Measurements from ENCODE around the gene MYO3B. TPM values are rescaled to one million over a fixed set of nuclear protein-coding genes. Genes with fewer than 3 reads are reported as not detected.
"Not testable (repeated sequence)": the region's sequence is repeated elsewhere in the genome, so short reads cannot be mapped to it uniquely, and the experiment has no call there.

MYO3B gene
- total RNA-seq, 1 experiment from 2014 or later: 1.8 TPM

DNA sequence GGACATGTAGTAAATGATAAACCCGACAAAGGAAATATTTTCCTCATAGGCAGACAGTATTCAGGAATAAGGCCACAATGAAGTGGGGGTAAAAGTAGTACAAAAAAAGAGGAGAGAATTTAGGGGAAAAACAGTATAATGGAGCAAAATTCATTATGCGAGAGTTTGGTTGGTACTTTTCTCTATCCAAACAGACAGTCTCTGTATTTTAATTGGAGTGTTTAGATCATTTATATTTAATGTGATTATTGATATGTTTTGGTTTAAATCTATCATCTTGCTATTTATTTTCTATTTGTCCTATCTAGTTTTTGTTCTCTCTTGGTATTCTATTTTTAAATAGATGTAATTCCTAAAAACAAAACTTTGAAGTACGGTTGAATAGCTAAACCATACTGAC lies 366.9 kb downstream of the MYO3B start:
- DNase-seq (ENCODE audit: low read depth, low spot score): no peak
- in situ Hi-C loops (cut with HindIII; ENCODE audit: low pct_unique_long_range_greater_than_20kb, low sequenced_read_pairs): no loop called here

DNA sequence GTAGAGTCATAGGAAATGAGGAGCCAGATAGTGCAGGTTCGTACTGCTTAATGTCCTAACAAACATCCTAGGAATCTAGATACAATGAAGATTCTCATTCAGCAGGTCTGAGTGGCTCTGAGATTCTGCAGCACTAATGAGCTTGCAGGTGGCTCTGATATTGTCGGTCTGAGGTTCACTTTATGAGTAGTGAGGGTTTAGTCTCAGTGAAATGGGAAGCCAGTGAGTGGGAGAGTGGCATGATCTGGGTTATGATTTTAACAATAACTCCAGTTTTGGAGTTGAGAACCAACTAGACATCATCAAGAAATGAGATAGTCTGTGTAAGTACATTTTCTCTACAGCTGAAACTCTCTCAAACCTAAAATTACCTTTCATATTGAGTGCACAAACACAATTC lies 370.4 kb downstream of the MYO3B start:
- in situ Hi-C loops (cut with HindIII; ENCODE audit: low pct_unique_long_range_greater_than_20kb, low sequenced_read_pairs): no loop called here
- DNase-seq (ENCODE audit: low read depth, low spot score): no peak

DNA sequence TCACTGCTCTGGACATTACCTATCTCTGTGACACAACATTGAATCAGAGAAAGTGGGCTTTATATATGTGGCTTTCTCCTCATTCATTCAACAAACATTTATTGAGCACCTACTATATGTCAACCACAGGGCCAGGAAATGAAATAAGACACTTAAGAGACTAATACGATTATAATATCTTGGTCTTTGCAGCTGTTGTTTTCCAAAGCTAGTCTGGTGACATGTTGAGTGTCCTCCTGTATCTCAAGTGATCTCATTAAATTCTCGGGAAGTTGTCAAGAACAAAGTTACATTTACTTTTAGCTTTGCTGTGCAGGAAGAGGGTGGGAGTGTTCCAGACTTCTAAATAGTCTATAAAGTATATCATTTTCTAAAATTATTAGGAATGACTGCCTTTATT lies 372.6 kb downstream of the MYO3B start:
- in situ Hi-C loops (cut with HindIII; ENCODE audit: low pct_unique_long_range_greater_than_20kb, low sequenced_read_pairs): no loop called here
- DNase-seq (ENCODE audit: low read depth, low spot score): no peak

DNA sequence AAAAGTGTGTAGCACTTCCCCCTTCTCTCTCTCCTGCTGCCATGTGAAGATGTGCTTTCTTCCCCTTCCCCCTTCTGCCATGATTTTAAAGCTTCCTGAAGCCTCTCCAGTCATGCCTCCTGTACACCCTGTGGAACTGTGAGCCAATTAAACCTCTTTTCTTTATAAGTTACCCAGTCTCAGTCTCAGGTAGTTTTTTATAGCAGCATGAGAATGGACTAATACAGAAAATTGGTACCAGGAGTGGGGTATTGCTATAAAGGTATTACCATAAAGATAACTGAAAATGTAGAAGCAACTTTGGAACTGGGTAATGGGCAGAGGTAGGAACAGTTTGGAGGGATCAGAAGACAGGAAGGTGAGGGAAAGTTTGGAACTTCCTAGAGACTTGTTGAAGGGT lies 374.0 kb downstream of the MYO3B start:
- in situ Hi-C loops (cut with HindIII; ENCODE audit: low pct_unique_long_range_greater_than_20kb, low sequenced_read_pairs); DNase-seq (ENCODE audit: low read depth, low spot score): not testable (repeated sequence)

DNA sequence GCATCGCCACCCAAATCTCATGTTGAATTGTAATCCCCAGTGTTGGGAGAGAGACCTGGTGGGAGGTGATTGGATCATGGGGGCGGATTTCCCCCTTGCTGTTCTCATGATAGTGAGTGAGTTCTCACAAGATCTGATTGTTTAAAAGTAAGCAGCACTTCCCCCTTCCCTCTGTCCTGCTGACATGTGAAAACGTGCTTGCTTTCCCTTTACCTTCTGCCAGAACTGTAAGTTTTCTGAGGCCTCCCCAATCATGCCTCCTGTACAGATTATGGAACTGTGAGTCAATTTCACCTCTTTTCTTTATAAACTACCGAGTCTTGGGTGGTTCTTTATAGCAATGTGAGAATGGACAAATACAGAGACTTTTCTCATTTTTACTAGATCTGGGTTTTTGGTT lies 375.8 kb downstream of the MYO3B start:
- in situ Hi-C loops (cut with HindIII; ENCODE audit: low pct_unique_long_range_greater_than_20kb, low sequenced_read_pairs): no loop called here
- no peak for DNase-seq (ENCODE audit: low read depth, low spot score)

DNA sequence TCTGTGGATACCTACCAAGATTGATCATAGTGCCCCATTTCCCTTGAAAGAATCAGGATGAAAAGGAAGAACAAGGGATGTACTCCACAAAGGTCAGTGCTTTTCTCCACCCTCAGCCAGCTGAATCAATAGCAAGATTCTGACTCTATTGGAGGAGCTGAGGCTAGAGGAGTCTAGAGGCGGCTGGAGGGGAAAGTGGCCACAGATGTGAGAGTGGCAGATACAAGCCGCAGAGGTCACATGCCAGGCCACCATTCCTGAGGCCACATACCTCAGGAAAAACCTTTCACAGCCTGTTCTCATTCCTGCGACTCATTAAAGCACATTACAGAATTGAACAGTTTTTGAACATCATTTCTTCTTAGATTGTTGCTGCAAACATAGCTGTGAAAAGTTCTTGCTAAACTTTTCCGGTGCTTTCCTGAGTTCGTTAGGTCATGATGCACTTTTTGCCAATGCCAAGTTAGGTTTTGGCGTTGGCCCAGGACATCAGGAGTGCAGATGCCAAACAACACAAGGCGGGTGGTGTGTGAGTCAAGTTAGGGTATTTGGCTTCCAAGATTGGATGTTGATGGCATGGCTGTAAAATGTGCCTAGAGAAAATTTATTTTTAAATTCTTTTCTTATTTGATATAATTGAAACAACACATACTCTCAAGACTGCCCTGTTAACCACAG lies 376.5 kb downstream of the MYO3B start:
- in situ Hi-C loops (cut with HindIII; ENCODE audit: low pct_unique_long_range_greater_than_20kb, low sequenced_read_pairs): no loop called here

DNA sequence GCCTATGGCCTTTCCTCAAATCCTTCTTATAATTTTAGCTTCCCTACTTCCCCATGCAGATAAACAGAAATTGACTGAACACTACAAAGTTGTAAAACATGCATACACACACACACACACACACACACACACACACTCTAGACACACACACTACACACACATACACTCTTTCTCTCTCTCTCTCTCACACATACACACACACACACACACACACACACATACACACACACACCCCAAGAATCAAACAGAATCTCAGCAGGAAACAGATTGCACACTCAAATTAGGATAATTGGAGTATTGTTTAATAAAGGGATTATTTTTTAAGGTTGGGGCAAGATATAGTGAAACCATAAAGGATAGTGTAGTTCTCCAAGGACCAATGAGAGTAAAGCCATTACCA lies 385.0 kb downstream of the MYO3B start:
- in situ Hi-C loops (cut with HindIII; ENCODE audit: low pct_unique_long_range_greater_than_20kb, low sequenced_read_pairs): no loop called here
- no peak for DNase-seq (ENCODE audit: low read depth, low spot score)

More for the DNA sequence above, 376.5 kb downstream of the MYO3B start:
- DNase-seq (ENCODE audit: low read depth, low spot score): peak; percentile 1

DNA sequence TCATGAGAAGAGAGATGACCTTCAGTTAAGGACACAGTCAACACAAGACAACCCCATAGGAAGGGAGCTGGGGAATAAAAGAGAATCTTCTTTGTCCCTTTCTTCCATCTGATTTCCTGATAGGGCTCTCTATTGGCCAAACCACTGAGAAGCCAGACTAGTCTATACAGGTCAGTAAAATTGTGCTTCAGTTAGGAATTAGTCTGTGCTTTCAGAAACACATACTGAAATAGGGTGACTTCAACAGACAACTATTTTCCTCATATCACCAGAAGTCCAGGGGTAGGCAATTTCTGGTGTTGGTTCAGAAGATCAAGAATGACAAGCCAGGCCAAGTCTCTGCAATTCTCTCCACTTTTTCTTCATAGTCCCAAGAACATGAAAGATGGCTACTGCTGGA lies 385.5 kb downstream of the MYO3B start:
- DNase-seq (ENCODE audit: low read depth, low spot score): no peak
- in situ Hi-C loops (cut with HindIII; ENCODE audit: low pct_unique_long_range_greater_than_20kb, low sequenced_read_pairs): no loop called here

DNA sequence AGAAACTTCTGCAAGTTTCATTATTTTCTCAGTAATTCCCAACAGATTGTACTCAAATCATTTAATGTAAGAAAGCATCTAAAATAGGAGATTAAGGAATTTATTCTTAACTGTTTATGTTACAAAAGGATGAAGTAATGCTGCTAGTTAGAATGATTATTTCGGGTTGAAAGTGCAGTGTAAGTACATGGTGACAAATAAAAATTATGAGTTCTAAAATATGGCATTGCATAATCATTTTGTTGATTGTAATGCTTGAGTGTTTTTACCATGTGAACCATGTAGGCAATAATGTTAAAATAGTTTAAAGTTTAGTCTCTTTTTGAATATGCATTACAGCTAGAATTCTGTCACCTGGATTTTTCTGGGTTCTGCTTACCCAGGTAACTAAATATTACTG lies 388.2 kb downstream of the MYO3B start:
- no peak for DNase-seq (ENCODE audit: low read depth, low spot score)
- in situ Hi-C loops (cut with HindIII; ENCODE audit: low pct_unique_long_range_greater_than_20kb, low sequenced_read_pairs): no loop called here

DNA sequence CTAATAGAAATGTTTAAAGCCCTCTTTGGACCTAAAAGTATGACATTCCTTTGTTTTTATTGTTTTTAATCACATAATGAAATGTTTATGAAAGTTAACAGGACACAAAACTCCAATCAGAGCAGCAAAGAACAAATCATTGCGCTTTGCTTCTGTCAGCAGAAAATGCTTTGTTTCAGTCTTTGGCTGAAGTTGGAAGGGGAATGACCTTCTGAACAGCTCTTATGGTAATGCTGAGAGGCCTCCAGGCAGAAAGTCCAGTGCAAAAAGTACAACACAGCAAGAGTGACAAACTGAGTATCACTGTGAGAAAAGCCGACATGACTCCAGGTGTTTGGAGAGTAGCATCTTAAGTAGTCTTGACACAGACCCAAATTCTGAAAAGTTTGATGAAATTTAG lies 389.5 kb downstream of the MYO3B start:
- in situ Hi-C loops (cut with HindIII; ENCODE audit: low pct_unique_long_range_greater_than_20kb, low sequenced_read_pairs): no loop called here
- no peak for DNase-seq (ENCODE audit: low read depth, low spot score)

DNA sequence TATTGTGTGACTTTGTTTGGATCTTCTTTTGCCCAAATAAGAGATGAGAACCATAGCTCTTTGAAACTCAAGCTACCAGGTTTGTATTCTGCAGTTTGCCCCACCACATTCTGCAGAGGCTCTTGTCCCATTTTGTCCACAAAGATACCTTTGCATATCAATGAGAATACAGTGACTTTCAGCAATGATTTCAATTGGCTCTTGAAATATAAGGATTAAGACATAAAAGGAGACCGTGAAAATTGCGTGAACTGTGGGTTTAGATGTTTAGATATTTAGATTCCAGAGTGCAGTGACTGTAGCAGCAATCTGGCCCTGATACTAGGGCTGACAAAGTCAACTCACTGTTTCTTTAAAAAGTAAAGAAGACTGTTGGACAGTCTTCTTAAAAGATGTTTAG lies 390.6 kb downstream of the MYO3B start:
- no peak for DNase-seq (ENCODE audit: low read depth, low spot score)
- in situ Hi-C loops (cut with HindIII; ENCODE audit: low pct_unique_long_range_greater_than_20kb, low sequenced_read_pairs): no loop called here

DNA sequence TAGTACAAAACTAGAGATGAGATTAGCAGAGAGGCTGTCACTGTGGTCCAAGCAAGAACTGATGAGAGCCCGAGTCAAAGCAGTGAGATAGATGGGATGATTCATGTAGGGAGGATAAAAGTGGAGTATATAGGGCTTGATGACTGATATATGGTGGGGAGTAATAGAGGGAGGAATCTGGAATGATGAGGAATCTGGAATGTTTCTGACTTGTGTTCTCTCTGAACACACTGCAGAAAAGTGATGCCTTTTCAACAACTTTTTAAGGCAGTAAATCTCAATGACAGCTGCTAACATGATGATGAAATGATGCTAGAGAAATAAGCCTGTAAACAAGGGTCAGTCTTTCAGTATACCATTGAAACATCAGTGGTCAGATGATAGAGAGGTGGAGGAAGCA lies 393.7 kb downstream of the MYO3B start:
- no peak for DNase-seq (ENCODE audit: low read depth, low spot score)
- in situ Hi-C loops (cut with HindIII; ENCODE audit: low pct_unique_long_range_greater_than_20kb, low sequenced_read_pairs): no loop called here

DNA sequence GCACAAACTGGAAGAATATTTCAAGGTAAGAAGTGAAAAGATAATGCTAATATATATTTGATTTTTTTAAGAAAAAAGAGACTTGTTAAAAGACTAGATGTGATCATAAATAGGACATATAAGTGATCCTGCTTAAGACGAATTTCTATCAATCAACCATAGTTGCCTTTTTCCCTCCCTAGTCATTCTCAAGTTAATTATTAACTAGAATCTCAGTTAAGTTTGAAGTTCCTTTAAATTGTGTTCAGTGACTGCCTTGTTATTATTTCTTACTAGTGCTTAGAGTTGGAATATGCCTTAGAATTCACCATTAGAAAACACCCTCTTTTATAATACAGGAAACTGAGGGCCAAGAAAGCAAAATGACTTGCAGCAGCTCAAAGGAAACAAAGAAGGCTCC lies 395.7 kb downstream of the MYO3B start:
- in situ Hi-C loops (cut with HindIII; ENCODE audit: low pct_unique_long_range_greater_than_20kb, low sequenced_read_pairs): no loop called here
- no peak for DNase-seq (ENCODE audit: low read depth, low spot score)

DNA sequence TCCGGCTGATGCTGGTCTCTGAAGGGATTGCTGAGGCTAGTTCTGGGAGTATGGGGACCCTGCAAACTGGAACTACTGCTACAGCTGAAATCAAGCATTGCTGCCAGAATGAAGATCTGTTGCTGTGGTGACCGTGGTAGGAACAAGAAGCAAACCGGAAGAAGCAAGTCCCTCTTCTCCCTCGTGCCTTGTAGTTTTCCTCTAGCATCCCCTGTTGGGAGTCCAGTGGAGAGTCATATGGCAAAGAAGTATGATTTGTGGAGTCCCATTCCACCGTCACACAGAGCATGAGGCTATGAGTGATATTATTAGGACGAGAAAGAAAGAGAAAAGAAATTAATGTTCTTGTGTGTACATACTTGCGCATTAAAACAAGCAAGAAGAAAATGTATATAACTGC lies 398.3 kb downstream of the MYO3B start:
- in situ Hi-C loops (cut with HindIII; ENCODE audit: low pct_unique_long_range_greater_than_20kb, low sequenced_read_pairs): no loop called here
- no peak for DNase-seq (ENCODE audit: low read depth, low spot score)

DNA sequence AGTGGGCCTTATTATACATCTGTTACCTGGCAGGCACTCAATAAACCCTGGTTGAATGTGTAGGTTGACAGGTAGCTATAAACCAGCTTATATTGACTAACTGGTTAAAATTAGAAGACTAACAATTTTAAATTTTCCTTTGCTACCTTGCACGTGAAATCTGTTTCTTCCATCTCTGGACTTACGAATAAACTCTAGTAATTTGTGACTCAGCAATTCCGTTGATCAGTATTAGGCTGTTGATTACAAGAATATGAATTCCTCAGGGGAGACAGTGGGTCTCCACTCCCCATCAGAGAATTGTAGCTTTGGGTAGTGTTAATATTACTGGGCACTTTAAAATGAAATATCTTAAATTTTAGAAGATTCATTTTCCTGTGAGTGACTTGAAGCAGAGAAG lies 399.4 kb downstream of the MYO3B start:
- in situ Hi-C loops (cut with HindIII; ENCODE audit: low pct_unique_long_range_greater_than_20kb, low sequenced_read_pairs): no loop called here
- DNase-seq (ENCODE audit: low read depth, low spot score): no peak

DNA sequence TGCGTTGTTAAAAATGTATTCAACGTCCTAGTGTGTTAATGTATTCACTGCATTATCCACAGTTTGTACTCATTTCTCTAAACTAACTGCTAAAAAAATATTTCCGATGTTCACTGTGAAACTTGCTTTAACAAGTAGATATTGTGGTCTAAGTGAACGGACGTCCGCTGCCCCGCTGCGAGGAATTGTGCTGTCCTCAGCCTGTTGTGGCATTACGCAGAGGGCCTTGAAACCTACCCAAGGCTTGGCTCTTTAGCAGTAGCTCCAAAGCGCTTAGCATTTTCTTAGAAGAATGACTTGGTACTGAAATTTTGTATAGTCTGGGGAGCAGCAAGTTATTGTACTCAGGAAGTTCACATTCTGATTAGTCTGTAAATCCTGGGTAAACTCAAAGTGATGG lies 400.7 kb downstream of the MYO3B start:
- DNase-seq (ENCODE audit: low read depth, low spot score): no peak
- in situ Hi-C loops (cut with HindIII; ENCODE audit: low pct_unique_long_range_greater_than_20kb, low sequenced_read_pairs): no loop called here

DNA sequence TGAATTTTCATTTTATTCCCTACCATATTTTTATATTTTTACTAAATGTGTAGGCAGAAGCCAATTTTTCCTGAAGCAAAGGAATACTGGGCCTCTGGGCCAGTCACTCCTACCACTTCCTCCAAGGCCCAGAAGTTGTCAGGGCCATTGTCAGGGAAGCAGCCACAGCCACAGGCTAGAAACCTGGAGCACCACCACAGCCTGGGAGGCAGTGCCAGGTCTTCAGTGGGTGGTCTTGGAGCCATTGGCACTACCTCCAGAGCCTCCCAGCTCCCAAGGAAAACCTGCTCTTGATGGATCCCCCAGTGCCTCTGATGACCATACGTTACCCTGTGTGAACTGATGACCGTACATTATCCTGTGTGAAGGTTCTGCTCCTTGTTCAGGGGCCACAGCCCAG lies 401.6 kb downstream of the MYO3B start:
- in situ Hi-C loops (cut with HindIII; ENCODE audit: low pct_unique_long_range_greater_than_20kb, low sequenced_read_pairs): no loop called here
- DNase-seq (ENCODE audit: low read depth, low spot score): no peak

DNA sequence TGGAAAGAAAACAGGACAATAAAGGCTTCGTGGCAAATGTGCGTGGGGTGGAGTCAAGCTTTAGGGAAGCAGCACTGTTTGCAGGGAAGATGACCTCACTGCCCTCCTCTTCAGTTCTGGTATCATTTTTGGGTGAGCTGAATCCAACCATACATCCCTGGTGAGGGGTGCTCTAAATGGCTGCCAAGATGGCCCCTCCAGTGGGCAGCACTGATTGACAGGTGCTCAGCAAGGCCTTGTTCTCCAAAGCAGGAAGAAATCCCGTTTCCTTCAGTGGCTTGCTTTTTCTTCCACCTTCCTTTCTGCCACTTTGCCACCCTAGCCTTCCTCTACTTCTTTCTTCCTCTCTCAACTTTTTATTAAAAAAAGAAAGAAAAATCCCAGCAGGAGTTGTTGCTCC lies 404.4 kb downstream of the MYO3B start:
- in situ Hi-C loops (cut with HindIII; ENCODE audit: low pct_unique_long_range_greater_than_20kb, low sequenced_read_pairs): no loop called here
- no peak for DNase-seq (ENCODE audit: low read depth, low spot score)

DNA sequence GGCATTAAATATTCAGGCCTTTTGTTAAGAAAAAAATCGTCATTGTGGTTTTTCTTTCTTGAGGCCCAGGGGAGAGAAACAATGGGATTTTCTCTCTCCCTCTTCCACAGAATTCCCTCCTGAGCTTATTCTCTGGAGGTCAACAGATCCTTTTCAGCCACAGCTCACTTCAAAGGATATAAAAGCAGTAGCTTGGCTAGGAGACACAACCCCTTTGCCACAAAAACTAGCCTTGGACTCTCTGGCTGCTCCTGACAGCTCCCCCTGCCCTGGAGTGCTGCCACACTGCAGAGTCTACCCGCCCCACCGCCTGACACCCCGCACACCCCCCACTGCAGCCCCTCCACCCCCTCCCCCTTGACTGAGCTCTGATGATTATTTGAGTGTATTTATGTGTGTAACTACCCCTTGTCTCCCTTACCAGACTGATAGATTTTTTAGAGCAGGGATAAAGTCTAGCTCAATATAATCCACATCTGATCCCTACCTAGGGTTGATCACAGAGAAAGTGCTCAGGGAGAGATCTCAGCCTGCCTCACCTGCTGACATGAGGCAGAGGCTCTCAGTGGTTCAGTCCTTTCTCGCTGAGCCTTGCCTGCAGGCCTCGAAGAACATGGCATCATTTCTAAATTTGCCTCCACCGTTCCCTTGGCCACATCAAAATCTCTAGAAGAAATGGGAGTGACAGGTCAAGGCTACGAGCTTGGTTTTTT lies 405.0 kb downstream of the MYO3B start:
- no peak for DNase-seq (ENCODE audit: low read depth, low spot score)
- in situ Hi-C loops (cut with HindIII; ENCODE audit: low pct_unique_long_range_greater_than_20kb, low sequenced_read_pairs): no loop called here

Data from SK-MEL-5 (cell line).